NCI-H460 (cell line): ENCODE data around the gene RTF1. TPM values are rescaled to one million over a fixed set of nuclear protein-coding genes. Genes with fewer than 3 reads are reported as not detected.
A peak's percentile ranks its signal among the peaks of the same experiment; 100 is the strongest.

ENCODE experiments used
- DNase-seq: peaks from one replicate; pipeline ENCODE4 v3.0.0-alpha.2; 2016; ENCODE audit warnings: low read depth; ENCODE audit errors: extremely low read depth
- total RNA-seq: library from RNA; depleted of rRNA; stranded (reverse); fragments of >200 nt; shearing (Covaris generic); gene quantifications from 2 replicates; pipeline ENCODE4 v1.2.3, GENCODE V29; 2014

RTF1 gene
- total RNA-seq, 1 experiment from 2014 or later = 17.7 TPM

DNA sequence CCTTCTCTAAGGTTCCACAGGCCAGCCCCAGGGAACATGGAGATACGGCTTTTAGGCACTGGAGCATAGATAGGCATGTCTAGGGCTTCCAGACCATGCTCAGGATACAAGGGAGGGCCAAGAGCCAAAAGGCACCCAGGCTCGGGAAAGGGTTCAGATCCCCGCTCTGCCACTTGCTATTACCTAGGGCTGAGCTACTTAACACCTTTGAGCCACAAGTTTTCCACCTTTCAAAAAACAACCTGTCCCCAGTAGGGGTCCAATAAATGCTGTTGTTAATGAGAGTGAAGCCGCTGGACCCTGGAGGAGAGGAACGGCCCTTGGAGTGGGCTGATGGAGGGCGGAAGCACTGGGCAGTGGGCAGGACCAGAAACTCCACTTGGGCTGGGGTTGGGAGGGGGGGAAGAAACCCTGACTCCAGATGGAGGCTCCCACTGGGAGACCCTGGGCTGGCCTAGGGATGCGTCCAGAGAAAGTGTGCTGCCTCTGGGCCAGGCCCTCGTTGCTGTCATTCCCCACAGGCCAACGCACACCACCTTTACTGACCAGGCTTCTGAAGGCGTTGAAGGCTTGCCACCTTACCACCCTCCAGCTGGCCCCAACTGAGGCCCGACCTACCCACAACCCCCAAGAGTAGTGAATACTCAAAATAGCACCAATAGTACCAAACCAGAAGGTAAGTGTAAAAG is 68.2 kb downstream of the RTF1 start:
- DNase-seq = no peak

DNA sequence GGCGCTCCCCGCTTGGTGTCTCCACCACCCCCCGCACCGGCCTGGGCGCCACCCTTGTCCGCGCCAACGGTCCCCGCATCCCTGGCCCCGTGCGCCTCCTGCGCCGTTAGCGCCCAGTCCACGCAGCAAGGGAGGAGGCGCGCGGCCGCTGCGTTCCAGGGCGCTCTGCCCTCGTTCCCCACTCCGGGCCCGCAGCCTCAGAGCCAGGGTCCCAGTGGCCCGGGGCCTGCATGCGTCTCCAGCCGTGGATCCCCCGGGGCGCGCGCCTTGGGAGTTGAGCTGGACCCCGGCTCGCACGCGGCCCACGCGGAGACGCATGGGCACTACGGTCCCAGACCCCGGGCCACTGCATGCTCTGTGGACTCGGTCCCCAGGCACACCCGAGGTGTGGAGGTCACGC is 69.4 kb downstream of the RTF1 start:
- DNase-seq = no peak

- no peak for DNase-seq
Measured at GRCh38 chr15:41487381-41487780, 70.5 kb downstream of the RTF1 start.

DNA sequence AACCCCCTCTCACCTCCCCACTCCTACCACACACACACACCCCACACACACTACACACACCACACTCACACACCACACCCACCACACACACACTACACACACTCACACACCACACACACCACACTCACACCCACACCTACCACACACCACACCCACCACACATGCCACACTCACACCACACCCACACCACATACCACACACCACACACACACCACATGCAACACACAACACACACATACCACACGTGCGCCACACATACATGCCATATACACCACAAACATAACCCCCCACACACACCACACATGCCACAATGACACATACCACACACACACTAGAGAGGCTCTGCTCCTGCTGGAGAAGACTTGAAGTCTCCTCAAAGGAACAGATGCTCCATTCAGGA is 70.9 kb downstream of the RTF1 start:
- DNase-seq = no peak

GRCh38 chr15:41489641-41490040 is 72.7 kb downstream of the RTF1 start:
- no peak for DNase-seq

DNA sequence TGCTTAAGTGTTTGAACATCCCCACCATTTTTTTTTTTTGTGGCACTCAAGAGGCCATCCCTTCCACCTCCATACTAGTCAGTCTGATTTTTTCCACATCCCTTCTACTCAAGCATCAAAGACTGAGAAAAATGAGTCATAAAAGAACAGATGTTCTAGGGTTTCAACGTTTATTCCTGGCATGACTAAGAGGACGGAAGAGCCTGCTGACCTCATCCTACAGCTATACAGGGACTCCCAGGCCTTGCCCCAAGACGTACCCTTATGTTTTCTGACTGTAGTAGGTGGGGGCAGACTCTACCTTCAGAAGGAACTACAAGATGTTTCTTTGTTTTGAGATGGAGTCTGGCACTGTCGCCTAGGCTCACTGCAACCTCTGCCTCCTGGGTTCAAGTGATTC is 73.5 kb downstream of the RTF1 start:
- peak; percentile 47 for DNase-seq

DNA sequence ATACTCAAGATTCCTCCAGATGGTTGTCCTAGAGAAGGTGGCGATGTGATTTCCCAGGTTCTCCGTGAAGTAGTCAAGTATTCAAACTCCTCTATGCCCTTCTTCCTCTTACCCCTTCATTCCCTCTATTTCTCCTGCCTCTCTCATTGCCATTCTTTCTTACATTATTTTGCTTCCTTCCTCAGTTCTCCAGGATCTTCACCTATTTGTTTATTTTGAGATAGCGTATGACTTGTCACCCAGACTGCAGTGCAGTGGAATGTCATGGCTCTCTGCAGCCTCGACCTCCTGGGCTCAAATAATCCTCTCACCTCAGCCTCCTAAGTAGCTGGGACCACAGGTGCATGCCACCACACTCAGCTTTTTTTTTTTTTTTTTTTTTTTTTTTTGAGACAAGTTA is 75.0 kb downstream of the RTF1 start:
- DNase-seq = no peak

- no peak for DNase-seq
Measured at GRCh38 chr15:41492597-41493204, 75.8 kb downstream of the RTF1 start.

GRCh38 chr15:41493205-41493901 is 76.5 kb downstream of the RTF1 start, which contains the start of gene ITPKA:
Gene ITPKA (plus strand): TSS chr15:41493874. CDS start chr15:41493928, 54 bp downstream.
- DNase-seq = peak; percentile 44

- DNase-seq = no peak
Measured at GRCh38 chr15:41493902-41494189, 77.0 kb downstream of the RTF1 start.

DNA sequence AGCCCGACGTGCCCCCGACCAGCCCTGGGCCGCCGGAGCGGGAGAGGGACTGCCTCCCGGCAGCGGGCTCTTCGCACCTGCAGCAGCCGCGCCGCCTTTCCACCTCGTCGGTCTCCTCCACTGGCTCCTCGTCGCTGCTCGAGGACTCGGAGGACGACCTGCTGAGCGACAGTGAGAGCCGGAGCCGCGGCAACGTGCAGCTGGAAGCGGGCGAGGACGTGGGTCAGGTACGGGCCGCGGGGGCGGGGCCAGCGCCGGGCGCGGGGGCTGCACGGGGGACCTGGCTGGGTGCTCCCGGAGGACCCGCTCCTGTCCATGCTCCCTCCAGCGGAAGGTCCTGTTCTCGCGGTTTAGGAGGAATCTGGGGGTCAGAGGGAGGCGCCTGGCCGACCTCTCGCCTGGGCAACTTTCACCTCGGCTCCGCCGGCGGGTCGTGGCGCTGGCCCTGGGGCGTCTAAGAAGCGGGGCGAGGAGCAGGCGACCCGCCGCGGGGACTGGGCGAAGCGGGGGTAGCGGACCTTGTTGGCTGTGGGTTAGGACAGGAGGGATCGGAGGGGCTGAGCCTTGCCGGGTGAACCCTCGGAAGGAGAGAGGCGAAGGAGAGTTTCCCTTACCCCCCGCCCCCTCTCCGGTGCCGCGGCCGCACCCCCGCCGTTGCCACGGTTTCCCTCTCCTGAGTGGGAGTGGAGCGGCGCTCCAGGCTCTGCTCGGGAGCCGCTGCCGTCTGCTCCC is 77.5 kb downstream of the RTF1 start:
- DNase-seq = no peak

GRCh38 chr15:41494922-41495735 is 78.2 kb downstream of the RTF1 start:
- DNase-seq = no peak

DNA sequence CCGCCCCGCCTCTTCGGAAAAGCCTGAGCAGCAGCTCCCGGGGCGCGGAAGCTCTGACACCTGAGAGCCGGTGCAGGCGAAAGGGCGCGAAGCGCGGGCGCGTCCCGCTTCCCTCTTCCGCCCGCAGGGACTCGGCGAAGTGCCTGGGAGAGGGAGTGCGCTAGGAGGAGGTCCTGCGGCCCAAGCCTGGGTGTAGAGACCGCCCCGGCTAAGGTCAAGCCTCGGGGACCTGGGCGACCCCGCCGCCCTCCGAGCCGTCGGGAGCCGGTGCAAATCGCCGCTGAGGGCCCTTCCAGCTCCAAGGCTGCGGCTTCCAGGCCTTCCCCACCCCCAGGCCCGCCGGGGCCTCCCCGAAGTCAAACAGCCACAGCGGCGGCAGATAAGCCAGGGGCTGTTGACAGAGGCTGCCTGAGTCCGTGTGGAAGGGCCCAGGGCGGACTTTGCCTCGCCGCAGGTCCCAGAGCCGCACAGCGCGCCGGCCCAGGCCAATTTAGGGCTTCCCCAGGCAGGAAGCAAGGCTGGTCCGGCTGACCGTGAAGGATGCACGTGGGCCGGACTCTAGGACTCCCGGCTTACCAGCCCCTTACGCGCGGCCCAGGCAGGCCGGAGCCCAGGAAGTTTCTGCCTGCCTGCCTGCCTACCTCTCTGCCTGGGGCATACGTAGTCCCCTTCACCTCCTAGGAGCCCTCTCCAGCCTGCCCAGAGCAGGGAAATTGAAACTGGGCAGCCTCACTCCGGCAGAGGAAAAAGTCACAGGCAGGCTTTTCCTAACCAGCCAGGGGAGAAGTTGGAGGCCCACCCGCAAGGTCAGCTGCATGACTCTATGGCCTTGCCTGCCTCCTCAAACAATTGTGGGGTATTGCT is 79.1 kb downstream of the RTF1 start:
- no peak for DNase-seq

DNA sequence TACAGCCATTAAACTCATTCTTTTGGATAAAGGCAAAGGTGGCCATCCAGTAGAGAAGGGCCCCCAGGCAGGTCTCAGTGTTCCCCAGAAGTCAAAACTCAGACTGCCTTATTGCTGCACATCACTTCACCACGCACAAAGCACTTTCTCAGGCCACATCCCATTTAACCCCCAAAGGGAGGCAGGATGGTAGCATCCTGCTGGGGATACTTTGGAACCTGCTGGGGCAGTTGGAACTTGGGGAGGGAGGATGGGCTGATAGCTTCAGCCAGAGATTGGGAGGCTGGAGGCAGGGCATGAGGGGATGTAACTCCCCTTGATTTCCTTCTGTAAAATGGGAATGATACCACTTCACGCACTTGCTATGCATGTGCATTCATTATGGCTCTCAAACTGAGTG is 81.8 kb downstream of the RTF1 start:
- no peak for DNase-seq

- no peak for DNase-seq
Measured at GRCh38 chr15:41499109-41499851, 82.4 kb downstream of the RTF1 start.

DNA sequence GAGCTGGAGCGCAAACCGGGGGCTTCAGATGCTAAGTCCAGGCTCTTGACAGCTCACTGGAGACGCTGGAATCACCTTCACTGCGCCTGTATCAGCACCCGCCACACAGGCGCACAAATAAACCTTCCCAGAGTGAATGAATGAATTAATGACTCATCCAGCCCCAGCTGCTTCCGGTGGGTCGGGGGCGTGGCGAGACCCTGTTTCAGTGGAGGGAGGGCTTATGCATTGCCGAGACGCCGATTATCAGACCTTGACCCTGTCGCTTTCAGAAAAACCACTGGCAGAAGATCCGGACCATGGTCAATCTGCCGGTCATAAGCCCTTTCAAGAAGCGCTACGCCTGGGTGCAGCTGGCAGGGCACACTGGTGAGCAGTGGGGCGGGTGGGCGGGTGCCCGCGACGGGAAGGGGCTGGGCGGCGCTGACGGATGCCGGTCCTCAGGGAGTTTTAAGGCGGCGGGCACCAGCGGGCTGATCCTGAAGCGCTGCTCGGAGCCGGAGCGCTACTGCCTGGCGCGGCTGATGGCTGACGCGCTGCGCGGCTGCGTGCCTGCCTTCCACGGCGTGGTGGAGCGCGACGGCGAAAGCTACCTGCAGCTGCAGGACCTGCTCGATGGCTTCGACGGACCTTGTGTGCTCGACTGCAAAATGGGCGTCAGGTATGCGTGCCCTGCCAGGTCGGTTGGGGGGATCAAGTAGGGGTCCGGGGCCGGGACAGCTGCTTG is 84.5 kb downstream of the RTF1 start:
- DNase-seq = no peak

DNA sequence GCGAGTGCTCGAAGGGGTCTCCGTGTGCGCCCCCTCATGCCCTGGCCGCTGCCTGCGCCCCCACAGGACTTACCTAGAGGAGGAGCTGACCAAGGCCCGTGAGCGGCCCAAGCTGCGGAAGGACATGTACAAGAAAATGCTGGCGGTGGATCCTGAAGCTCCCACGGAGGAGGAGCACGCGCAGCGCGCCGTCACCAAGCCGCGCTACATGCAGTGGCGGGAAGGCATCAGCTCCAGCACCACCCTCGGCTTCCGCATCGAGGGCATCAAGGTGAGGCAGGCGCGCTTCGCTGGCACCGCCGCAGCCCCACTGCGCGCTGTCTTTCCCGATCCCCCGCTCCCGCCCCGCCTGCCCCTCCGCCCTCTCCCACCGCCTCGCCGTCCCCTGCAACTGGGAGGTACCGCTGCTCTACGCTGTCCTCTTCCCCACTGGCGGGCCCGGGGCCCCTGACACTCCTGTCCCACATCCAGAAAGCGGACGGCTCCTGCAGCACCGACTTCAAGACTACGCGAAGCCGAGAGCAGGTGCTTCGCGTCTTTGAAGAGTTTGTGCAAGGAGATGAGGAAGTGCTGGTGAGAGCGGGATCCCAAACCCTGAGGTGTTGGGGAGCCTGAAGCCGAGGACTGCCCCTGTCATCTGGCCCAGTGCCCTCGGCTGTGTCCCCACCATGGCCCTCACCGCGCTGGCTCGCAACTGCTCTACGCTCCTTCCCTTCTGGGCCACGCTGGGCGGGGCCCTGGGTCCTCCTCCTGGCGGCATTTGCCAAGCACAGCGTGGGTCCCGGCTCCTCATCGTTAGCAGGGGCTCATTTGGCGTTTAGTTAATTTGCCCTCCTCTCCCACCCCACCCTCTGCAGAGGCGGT is 85.3 kb downstream of the RTF1 start:
- no peak for DNase-seq
